ENCODE measurements around the gene SPI1. TPM values are rescaled to one million over a fixed set of nuclear protein-coding genes. Genes with fewer than 3 reads are reported as not detected.

SPI1 gene
- total RNA-seq, 1 donor from 2014 or later = 98.2 TPM

DNA sequence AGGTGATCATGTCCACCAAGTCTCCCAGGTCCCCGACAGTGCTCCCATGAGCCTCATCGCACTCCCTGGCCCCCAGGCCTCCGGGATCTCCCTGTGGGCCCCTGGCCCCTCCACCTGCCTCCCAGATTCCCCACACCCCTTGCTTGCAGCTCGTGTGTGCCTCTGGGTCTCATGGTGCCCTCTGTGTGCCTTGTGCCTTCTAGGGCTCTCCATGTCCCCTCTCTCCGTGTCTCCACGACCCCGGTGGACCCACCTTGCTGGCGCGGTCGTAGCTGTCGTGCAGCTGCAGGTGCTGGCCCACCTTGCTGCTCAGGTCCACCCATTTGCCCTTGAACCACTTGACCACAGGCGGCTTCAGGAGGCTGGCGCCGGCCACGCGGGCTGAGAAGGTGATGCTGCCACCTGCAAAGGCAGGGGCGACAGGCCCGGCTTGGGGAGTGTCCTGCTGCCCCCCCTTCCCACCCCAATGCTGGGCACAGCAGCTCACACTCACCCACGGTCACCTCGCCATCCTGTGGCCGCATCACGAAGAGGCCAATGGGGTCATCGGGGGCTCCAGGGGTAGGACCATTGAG is 28.7 kb downstream of the SPI1 start:
- TF ChIP-seq CTCF (IDR thresholded peaks at IDR 0.05) = no peak
- no peak for DNase-seq (ENCODE audit: low spot score in 2 of 2)

GRCh38 chr11:47348859-47349258 is 29.5 kb downstream of the SPI1 start:
- no peaks in the 10 kb centered on the region for H3K27me3 ChIP-seq
- no peaks in the 10 kb centered on the region for H3K4me1 ChIP-seq
- no peak overlapping the region for H3K4me3 ChIP-seq
- intact Hi-C loops (cut with DNase I) = no loop called here
- H3K36me3 ChIP-seq = no peaks in the 10 kb centered on the region
- no peak overlapping the region for H3K27ac ChIP-seq
- no peaks in the 10 kb centered on the region for H3K9me3 ChIP-seq
- no peak for TF ChIP-seq CTCF (IDR thresholded peaks at IDR 0.05)
- DNase-seq (ENCODE audit: low spot score in 2 of 2) = no peak

More for the DNA sequence above, 28.7 kb downstream of the SPI1 start:
- H3K9me3 ChIP-seq = no peaks in the 10 kb centered on the region
- no peaks in the 10 kb centered on the region for H3K27me3 ChIP-seq
- H3K27ac ChIP-seq = no peak overlapping the region
- no peaks in the 10 kb centered on the region for H3K4me1 ChIP-seq
- intact Hi-C loops (cut with DNase I) = loop anchor here (5.0 kb wide), 1 partner anchor 462 kb away; no protein-coding TSS in a partner anchor
- no peaks in the 10 kb centered on the region for H3K36me3 ChIP-seq
- H3K4me3 ChIP-seq = no peak overlapping the region

- no peak for TF ChIP-seq CTCF (IDR thresholded peaks at IDR 0.05)
- no peaks in the 10 kb centered on the region for H3K9me3 ChIP-seq
- no peak overlapping the region for H3K27ac ChIP-seq
- no peaks in the 10 kb centered on the region for H3K4me1 ChIP-seq
- intact Hi-C loops (cut with DNase I) = no loop called here
- DNase-seq (ENCODE audit: low spot score in 2 of 2) = no peak
- no peaks in the 10 kb centered on the region for H3K36me3 ChIP-seq
- no peak overlapping the region for H3K4me3 ChIP-seq
- no peaks in the 10 kb centered on the region for H3K27me3 ChIP-seq
Observed at GRCh38 chr11:47348131-47348802, 30.1 kb downstream of the SPI1 start.

GRCh38 chr11:47347137-47347536 is 31.2 kb downstream of the SPI1 start:
- no peak overlapping the region for H3K4me3 ChIP-seq

GRCh38 chr11:47345890-47346563 is 32.3 kb downstream of the SPI1 start:
- Histone ChIP-seq H3K4me3 (no peak overlapping the region), H3K4me1 (no peaks in the 10 kb centered on the region), H3K9me3 (no peaks in the 10 kb centered on the region), H3K27ac (no peak overlapping the region), H3K27me3 (no peaks in the 10 kb centered on the region), H3K36me3 (no peaks in the 10 kb centered on the region)
- intact Hi-C loops (cut with DNase I) = no loop called here
- TF ChIP-seq CTCF (IDR thresholded peaks at IDR 0.05) = no peak
- no peak for DNase-seq (ENCODE audit: low spot score in 2 of 2)

More at GRCh38 chr11:47347137-47347536, 31.2 kb downstream of the SPI1 start:
- Histone ChIP-seq H3K36me3 (no peaks in the 10 kb centered on the region), H3K27me3 (no peaks in the 10 kb centered on the region), H3K9me3 (no peaks in the 10 kb centered on the region), H3K27ac (no peak overlapping the region), H3K4me1 (no peaks in the 10 kb centered on the region)
- TF ChIP-seq CTCF (IDR thresholded peaks at IDR 0.05) = no peak
- intact Hi-C loops (cut with DNase I) = no loop called here
- no peak for DNase-seq (ENCODE audit: low spot score in 2 of 2)

Data from ascending aorta (tissue), 2 donors.